ENCODE measurements around the gene DOCK8. TPM values are rescaled to one million over a fixed set of nuclear protein-coding genes. Genes with fewer than 3 reads are reported as not detected.
A peak's percentile ranks its signal among the peaks of the same experiment; 100 is the strongest.

DOCK8 gene
- total RNA-seq, 2 donors from 2014 or later, result 133 to 158 TPM

DNA sequence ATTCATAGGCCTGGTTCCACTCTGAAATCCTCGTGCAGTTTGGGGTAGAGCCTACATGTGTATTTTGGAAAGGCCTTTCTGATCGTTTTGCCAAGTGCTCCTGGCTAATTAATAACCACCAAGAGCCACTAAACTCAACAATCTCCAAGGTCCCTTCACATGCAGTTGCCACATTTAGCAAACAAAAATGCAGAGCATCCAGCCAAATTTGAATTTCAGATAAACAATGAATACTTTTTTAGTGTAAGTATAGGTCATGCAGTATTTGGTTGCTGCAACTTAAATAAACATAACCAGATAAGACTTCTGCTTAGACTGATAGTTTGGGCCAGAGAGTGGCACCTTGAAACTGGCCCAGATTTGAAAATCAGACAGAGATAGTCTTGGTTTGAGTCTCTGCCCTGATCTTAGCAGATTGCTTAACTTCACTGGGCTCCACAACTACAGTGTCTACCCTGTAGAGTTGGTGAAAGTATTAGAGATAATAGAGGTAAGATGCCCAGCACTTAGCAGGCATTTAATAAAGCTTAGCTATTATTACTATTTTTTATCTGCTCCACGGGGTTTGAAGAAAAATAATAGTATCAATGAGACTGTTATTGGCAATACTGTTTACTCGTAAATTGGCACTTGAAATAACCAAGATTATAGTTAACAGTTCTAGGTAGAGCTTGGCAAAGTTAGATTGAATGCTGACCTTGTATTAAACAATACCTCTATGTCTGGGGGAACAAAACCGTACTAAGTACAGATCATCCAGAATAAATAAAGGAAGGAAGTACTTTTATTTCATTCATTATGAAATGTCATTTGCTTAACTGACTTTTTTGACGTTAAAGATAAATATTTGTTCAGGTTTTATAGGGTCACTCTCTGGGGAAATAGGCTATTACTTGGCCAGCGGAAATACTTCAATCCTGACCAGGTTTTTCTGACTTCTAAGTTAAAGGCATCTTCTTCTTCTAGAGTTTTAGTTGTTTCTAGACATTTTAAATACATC lies 274.8 kb downstream of the DOCK8 start:
- Mint-ChIP-seq H3K4me3 (no peak overlapping the region), H3K36me3 (ENCODE audit: low read depth) (no peaks in the 10 kb centered on the region), H3K4me1 (no peaks in the 10 kb centered on the region), H3K27ac (no peak overlapping the region), H3K9me3 (no peaks in the 10 kb centered on the region), H3K27me3 (no peaks in the 10 kb centered on the region)
- no peak for ATAC-seq (replicated peaks)

DNA sequence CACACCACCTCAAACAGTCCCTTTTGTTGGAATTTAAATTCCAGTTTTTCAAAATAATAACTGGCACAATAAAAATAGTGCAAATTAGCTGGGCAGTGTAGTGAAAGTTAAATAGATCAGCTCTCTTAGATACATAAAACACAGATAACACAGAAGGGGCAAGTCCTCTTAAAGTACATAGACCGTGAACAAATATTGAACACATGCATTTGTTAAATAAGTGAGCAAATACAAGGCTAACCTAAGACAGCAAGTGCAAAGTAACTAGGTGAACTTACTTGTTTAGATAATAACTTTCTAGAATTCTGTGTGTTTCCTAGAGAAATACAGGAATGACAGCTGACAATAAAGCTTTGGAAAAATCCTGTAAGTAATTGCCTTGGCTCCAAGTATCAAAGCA lies 280.1 kb downstream of the DOCK8 start:
- Mint-ChIP-seq H3K36me3 (ENCODE audit: low read depth) (no peaks in the 10 kb centered on the region), H3K4me3 (no peak overlapping the region), H3K27me3 (peaks cover 3% of the 10 kb centered on the region), H3K9me3 (no peaks in the 10 kb centered on the region), H3K27ac (no peak overlapping the region), H3K4me1 (no peaks in the 10 kb centered on the region)
- ATAC-seq (replicated peaks), result no peak

GRCh38 chr9:495739-496138 lies 281.1 kb downstream of the DOCK8 start:
- H3K4me1 Mint-ChIP-seq, result no peaks in the 10 kb centered on the region
- H3K9me3 Mint-ChIP-seq, result no peaks in the 10 kb centered on the region
- no peak overlapping the region for H3K27ac Mint-ChIP-seq
- no peak overlapping the region for H3K4me3 Mint-ChIP-seq
- ATAC-seq (replicated peaks), result no peak
- H3K27me3 Mint-ChIP-seq, result peaks cover 3% of the 10 kb centered on the region
- H3K36me3 Mint-ChIP-seq (ENCODE audit: low read depth), result no peaks in the 10 kb centered on the region

DNA sequence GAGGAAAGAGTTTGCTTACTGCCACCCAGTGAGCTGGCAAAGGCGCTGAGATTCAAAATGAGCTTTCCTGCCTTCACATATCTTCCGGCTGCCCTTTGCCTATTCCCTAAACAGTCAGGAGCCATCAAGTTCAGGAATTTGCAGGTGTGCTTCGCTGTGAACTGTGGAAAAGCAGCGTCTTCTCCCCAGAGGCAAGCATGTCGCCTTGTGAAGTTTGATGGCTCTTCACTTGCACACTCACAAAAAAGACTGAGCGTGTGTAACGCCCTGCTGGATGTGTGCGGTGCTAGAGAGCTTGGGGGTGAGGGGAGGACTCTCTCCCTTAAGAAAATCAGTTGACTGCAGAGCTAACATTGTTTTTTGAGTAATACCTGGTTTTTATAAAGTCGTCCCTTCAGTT lies 288.7 kb downstream of the DOCK8 start:
- H3K4me1 Mint-ChIP-seq, result peaks cover 5% of the 10 kb centered on the region
- no peak for ATAC-seq (replicated peaks)
- H3K27ac Mint-ChIP-seq, result peak overlapping the region; percentile 74
- no peaks in the 10 kb centered on the region for H3K9me3 Mint-ChIP-seq
- peaks cover 3% of the 10 kb centered on the region for H3K27me3 Mint-ChIP-seq
- H3K36me3 Mint-ChIP-seq (ENCODE audit: low read depth), result no peaks in the 10 kb centered on the region
- peak overlapping the region; percentile 85 for H3K4me3 Mint-ChIP-seq

DNA sequence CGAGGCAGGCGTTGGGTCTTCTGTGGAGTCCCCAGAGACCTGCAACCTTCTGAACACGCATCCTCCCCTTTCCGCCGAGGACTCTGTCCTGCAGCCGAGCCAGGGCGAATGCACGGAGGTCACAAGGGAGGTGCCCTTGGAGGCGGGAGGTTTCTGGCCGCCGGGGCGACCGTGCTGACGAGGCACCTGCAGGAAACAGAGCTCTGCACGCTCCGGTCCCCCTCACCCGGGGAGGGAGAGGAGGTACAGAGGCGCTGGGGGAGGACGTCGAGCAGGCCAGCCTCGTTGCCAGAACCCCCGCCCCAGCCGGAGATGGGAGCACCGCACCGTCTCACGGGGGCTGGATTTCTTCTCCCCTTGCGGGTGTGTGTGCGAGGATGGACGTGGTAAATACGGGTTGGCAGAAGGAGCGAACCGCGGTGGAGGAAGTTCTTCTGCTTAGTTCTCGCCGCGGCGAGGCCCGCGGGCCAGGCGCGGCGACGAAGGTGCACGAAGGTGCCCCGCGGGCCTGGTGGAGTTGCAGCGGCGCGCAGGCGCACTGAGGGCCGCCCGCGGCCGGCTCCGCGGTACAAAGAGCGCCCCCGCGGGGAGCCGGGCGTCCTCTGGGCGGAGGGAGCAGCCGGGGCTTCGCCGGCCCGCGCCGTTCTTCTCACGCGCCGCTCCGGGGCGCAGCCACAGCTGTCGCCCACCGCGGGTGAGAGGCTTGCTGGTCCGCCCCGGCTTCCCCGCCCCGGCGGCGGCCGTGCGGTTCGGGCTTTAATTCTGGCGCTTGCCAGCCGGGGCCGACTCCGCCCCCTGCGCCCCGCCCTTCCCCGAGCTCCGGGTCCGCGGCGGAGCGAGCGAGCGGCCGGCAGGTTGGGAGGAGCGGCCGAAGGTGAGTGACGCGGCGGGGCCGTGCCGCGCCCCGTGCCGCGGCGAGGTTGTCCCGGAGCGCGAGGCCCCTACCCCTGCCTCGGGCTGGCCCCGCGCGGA lies 289.5 kb downstream of the DOCK8 start, which contains the start of gene KANK1:
KANK1 (plus strand) TSS at position 815 of the 972 bp plus-strand sequence.
- no peaks in the 10 kb centered on the region for H3K36me3 Mint-ChIP-seq (ENCODE audit: low read depth)
- H3K9me3 Mint-ChIP-seq, result no peaks in the 10 kb centered on the region
- H3K4me1 Mint-ChIP-seq, result peaks cover 5% of the 10 kb centered on the region
- H3K27me3 Mint-ChIP-seq, result peaks cover 3% of the 10 kb centered on the region
- peak within 1 kb of the TSS; percentile 74 for H3K27ac Mint-ChIP-seq
- ATAC-seq (replicated peaks), result peak; percentile 88
- H3K4me3 Mint-ChIP-seq, result peak within 1 kb of the TSS; percentile 85

DNA sequence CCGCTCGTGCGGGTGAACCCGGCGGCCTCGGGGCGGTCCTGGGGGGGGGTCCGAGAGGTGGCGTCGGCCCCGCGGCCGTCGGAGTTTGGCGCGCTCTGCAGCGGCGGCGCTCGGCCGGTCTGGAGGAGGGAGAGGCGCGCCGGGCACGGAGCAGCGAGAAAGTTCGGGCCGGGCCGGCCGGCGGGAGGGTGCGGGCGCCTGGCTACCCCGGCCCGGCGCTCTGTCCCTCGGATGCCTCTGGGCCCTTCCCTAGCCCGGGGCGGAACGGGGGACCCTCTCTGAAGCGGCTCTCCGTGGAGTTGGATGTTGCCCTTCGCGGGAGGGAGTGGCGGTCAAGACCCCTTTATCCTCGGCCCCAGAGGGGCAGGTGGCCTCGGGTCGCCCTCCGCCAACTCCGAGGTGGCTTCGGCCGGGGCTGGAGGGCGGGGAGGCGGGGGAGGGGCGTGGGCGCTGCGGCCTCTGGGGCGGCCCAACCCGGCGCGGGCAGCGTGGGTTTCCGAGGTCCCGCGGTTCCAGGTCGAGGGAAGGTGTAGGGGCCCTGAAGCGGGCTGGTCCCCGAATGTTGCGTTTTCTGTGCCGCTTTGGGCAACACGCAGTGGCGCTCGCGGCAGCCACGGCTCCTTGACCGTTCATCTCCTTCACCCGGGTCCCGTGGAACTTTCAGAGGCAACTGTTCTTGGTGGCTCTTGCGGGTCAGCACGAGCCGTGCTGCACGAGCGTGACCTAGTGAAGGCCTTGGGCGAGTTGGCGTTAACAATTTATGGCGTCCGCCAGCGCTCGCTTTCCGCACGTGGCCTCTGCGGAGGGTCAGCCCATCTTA lies 290.5 kb downstream of the DOCK8 start:
- no peaks in the 10 kb centered on the region for H3K9me3 Mint-ChIP-seq
- no peaks in the 10 kb centered on the region for H3K36me3 Mint-ChIP-seq (ENCODE audit: low read depth)
- H3K27me3 Mint-ChIP-seq, result peaks cover 3% of the 10 kb centered on the region
- ATAC-seq (replicated peaks), result peak; percentile 34
- no peak overlapping the region for H3K27ac Mint-ChIP-seq
- peaks cover 5% of the 10 kb centered on the region for H3K4me1 Mint-ChIP-seq
- peak overlapping the region; percentile 43 for H3K4me3 Mint-ChIP-seq

GRCh38 chr9:505741-506059 lies 291.0 kb downstream of the DOCK8 start:
- Mint-ChIP-seq H3K4me1 (peaks cover 5% of the 10 kb centered on the region), H3K36me3 (ENCODE audit: low read depth) (no peaks in the 10 kb centered on the region), H3K27ac (no peak overlapping the region), H3K27me3 (peaks cover 3% of the 10 kb centered on the region), H3K9me3 (no peaks in the 10 kb centered on the region), H3K4me3 (peak overlapping the region; percentile 43)
- no peak for ATAC-seq (replicated peaks)

- Mint-ChIP-seq H3K36me3 (ENCODE audit: low read depth) (no peaks in the 10 kb centered on the region), H3K27ac (no peak overlapping the region), H3K4me3 (peak overlapping the region; percentile 43), H3K27me3 (peaks cover 3% of the 10 kb centered on the region), H3K9me3 (no peaks in the 10 kb centered on the region), H3K4me1 (peaks cover 5% of the 10 kb centered on the region)
- ATAC-seq (replicated peaks), result no peak
Observed at GRCh38 chr9:506281-506680, 291.6 kb downstream of the DOCK8 start.

- no peaks in the 10 kb centered on the region for H3K36me3 Mint-ChIP-seq (ENCODE audit: low read depth)
- ATAC-seq (replicated peaks), result no peak
- no peak overlapping the region for H3K27ac Mint-ChIP-seq
- no peak overlapping the region for H3K4me3 Mint-ChIP-seq
- no peaks in the 10 kb centered on the region for H3K27me3 Mint-ChIP-seq
- peaks cover 24% of the 10 kb centered on the region for H3K4me1 Mint-ChIP-seq
- peaks cover 4% of the 10 kb centered on the region for H3K9me3 Mint-ChIP-seq
Observed at GRCh38 chr9:511861-512260, 297.2 kb downstream of the DOCK8 start.

- no peak for ATAC-seq (replicated peaks)
- Mint-ChIP-seq H3K4me1 (peaks cover 24% of the 10 kb centered on the region), H3K36me3 (ENCODE audit: low read depth) (no peaks in the 10 kb centered on the region), H3K27ac (no peak overlapping the region), H3K9me3 (peaks cover 4% of the 10 kb centered on the region), H3K4me3 (no peak overlapping the region), H3K27me3 (no peaks in the 10 kb centered on the region)
Observed at GRCh38 chr9:512555-513272, 298.0 kb downstream of the DOCK8 start.

Other genes starting within 250 kb of the DOCK8 start
- 10 to 100 TPM; 12.4 to 14.9 TPM for gene WASHC1, start 185.4 kb upstream of the DOCK8 start, total RNA-seq
- under 1 TPM; 0.22 to 0.24 TPM for gene FOXD4, start 96.4 kb upstream of the DOCK8 start, total RNA-seq
- gene ZNG1A, start 35.8 kb upstream of the DOCK8 start, total RNA-seq, result 10 to 100 TPM; 38.8 to 56.6 TPM